HFFc6 (cell line): ENCODE data around the gene HACD3. TPM values are rescaled to one million over a fixed set of nuclear protein-coding genes. Genes with fewer than 3 reads are reported as not detected.

Source experiments
- DNase-seq: peaks from one replicate; pipeline ENCODE4 v3.0.0-alpha.2; 2018
- H3K27ac Mint-ChIP-seq: 2 replicates; pipeline ENCODE4 v1.8.0; 2020; ENCODE audit warnings: mild to moderate bottlenecking, mixed read lengths
- H3K27me3 Mint-ChIP-seq: 2 replicates; pipeline ENCODE4 v1.8.0; 2021; ENCODE audit warnings: mild to moderate bottlenecking, moderate library complexity, mixed read lengths; ENCODE audit not compliant: insufficient read depth
- H3K36me3 Mint-ChIP-seq: 2 replicates; pipeline ENCODE4 v1.8.0; 2021; ENCODE audit warnings: low read depth, mixed read lengths
- H3K4me1 Mint-ChIP-seq: 2 replicates; pipeline ENCODE4 v1.8.0; 2020; ENCODE audit warnings: low read depth, mixed read lengths
- H3K4me3 Mint-ChIP-seq: 2 replicates; pipeline ENCODE4 v1.8.0; 2020; ENCODE audit warnings: mild to moderate bottlenecking, moderate library complexity, mixed read lengths
- H3K9me3 Mint-ChIP-seq: 2 replicates; pipeline ENCODE4 v1.8.0; 2020; ENCODE audit warnings: mild to moderate bottlenecking, mixed read lengths
- CTCF ChIP-seq: fragments of 200-600 bp; sonication (generic); IDR thresholded peaks from 2 replicates; pipeline ENCODE4 v1.5.0; 2021; ENCODE audit warnings: antibody characterized with exemption, mild to moderate bottlenecking
- total RNA-seq, 6 experiments: library from RNA; stranded (reverse); fragmentation: NEBNext Ultra II Directional; extraction: Animal tissue kit (Norgen Biotek cat#: 25700); gene quantifications; 2 replicates in 1 of 6; 3 replicates in 5 of 6; pipeline ENCODE4 v1.2.3, GENCODE V29; 2021

HACD3 gene
- total RNA-seq, 6 experiments from 2014 or later, result 58.7 to 71.1 (median 65.7) TPM

DNA sequence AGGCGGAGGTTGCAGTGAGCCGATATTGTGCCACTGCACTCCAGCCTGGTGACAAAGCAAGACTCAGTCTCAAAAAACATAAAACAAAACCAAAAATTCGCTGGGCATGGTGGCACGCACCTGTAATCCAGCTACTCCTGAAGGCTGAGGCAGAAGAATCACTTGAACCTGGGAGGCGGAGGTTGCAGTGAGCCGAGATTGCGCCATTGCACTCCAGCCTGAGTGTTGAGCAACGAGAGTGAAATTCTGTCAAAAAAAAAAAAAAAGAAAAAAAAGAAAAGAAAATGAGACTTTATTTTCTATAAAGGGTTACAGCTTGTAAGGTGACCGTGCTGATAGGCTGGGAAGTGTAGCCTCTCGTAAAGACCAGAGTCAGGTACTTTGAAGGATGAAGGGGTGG lies 6.0 kb upstream of the HACD3 start:
- H3K9me3 Mint-ChIP-seq, result no peaks in the 10 kb centered on the region
- H3K27me3 Mint-ChIP-seq, result peaks cover 1% of the 10 kb centered on the region

GRCh38 chr15:65525622-65526021 lies 4.6 kb upstream of the HACD3 start:
- DNase-seq, result peak; percentile 36
- H3K9me3 Mint-ChIP-seq, result no peaks in the 10 kb centered on the region

More for the DNA sequence above, 6.0 kb upstream of the HACD3 start:
- TF ChIP-seq CTCF, result no peak
- H3K36me3 Mint-ChIP-seq, result no peaks in the 10 kb centered on the region
- no peak overlapping the region for H3K27ac Mint-ChIP-seq
- H3K4me1 Mint-ChIP-seq, result peaks cover 11% of the 10 kb centered on the region
- H3K4me3 Mint-ChIP-seq, result no peak overlapping the region
- DNase-seq, result no peak

DNA sequence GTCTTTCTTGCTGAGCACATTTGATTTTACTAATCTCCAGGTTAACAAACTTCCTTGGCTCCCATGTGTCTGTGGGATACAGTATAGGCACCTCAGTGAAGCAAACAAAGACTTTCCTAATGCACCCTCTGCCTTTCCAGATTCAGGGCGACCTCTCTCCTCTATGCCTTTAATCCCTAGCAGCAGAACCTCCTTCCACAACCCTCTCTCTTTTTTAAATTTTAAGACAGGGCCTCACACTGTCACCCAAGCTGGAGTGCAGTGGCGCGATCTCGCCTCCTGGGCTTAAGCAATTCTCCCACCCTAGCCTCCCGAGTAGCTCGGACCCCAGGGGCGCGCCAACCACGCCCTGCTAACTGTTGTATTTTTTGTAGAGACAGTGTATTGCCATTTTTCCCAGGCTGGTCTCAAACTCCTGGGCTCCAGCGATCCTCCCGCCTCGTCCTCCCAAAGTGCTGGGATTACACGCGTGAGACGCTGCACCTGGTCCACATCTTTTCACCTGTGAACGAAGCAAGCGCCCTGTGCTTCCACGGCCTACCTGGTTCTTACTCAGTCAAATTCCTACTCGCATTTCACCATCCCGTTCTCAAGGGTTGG lies 1.7 kb upstream of the HACD3 start:
- H3K4me1 Mint-ChIP-seq, result peaks cover 39% of the 10 kb centered on the region
- no peaks in the 10 kb centered on the region for H3K9me3 Mint-ChIP-seq
- no peaks in the 10 kb centered on the region for H3K36me3 Mint-ChIP-seq
- H3K27ac Mint-ChIP-seq, result no peak overlapping the region
- no peak for DNase-seq
- H3K27me3 Mint-ChIP-seq, result no peaks in the 10 kb centered on the region; the same call in 1 of the 2 replicates
- no peak for TF ChIP-seq CTCF
- H3K4me3 Mint-ChIP-seq, result no peak overlapping the region

More at GRCh38 chr15:65525622-65526021, 4.6 kb upstream of the HACD3 start:
- H3K27me3 Mint-ChIP-seq, result peaks cover 1% of the 10 kb centered on the region
- no peaks in the 10 kb centered on the region for H3K36me3 Mint-ChIP-seq
- TF ChIP-seq CTCF, result no peak
- no peak overlapping the region for H3K4me3 Mint-ChIP-seq
- H3K27ac Mint-ChIP-seq, result peak overlapping the region; percentile 45; the same call in 1 of the 2 replicates
- peaks cover 18% of the 10 kb centered on the region for H3K4me1 Mint-ChIP-seq

- Mint-ChIP-seq H3K27ac (peak overlapping the region; percentile 58), H3K9me3 (no peaks in the 10 kb centered on the region), H3K4me3 (peak overlapping the region; percentile 89), H3K4me1 (peaks cover 50% of the 10 kb centered on the region), H3K27me3 (no peaks in the 10 kb centered on the region), H3K36me3 (no peaks in the 10 kb centered on the region; the same call in 1 of the 2 replicates)
- TF ChIP-seq CTCF, result no peak
- no peak for DNase-seq
Measured at GRCh38 chr15:65529762-65530317, 423 bp upstream of the HACD3 start.

DNA sequence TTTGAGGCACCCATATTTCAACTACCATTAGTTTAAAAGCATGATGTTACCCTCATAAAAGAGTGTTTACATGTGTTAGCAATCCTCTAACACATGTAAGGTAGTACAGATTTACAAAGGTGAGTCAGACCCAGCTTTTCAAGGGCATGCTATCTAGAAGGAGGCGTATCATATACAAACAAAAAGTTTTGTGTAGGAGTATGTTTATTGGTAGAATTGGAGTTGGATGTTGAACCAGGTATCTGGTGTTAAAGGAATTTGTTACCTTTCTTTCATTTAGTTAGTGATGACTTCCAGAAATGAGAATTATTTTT lies 2.4 kb downstream of the HACD3 start:
- peak overlapping the region; percentile 40; the same call in 1 of the 2 replicates for H3K27ac Mint-ChIP-seq
- H3K27me3 Mint-ChIP-seq, result no peaks in the 10 kb centered on the region
- no peaks in the 10 kb centered on the region for H3K9me3 Mint-ChIP-seq
- H3K4me1 Mint-ChIP-seq, result peaks cover 47% of the 10 kb centered on the region
- peak; percentile 50 for DNase-seq
- H3K36me3 Mint-ChIP-seq, result no peaks in the 10 kb centered on the region; the same call in 1 of the 2 replicates
- TF ChIP-seq CTCF, result no peak
- peak overlapping the region; percentile 89; the same call in 1 of the 2 replicates for H3K4me3 Mint-ChIP-seq
